Measurements from ENCODE around the gene SLC14A1.

The SLC14A1 gene

GRCh38 chr18:45787346-45787745, 63.4 kb downstream of the SLC14A1 start:
- Histone ChIP-seq H3K79me2 (ENCODE audit: low read length) (no peaks in the 10 kb centered on the region), H3F3A (ENCODE audit: insufficient read depth, low read length) (no peaks in the 10 kb centered on the region), H4K20me1 (ENCODE audit: insufficient read depth, low read length) (no peaks in the 10 kb centered on the region), H3K27me3 (replicated peaks; ENCODE audit: insufficient read depth, low read length) (no peaks in the 10 kb centered on the region), H3K4me2 (ENCODE audit: low read depth, low read length) (no peak overlapping the region), H3K4me3 (ENCODE audit: low read length) (no peak overlapping the region), H3K9ac (ENCODE audit: low read length) (no peak overlapping the region), H3K27ac (ENCODE audit: low read length) (no peak overlapping the region), H3K4me1 (ENCODE audit: low read length) (no peaks in the 10 kb centered on the region), H2AFZ (ENCODE audit: low read length) (no peak overlapping the region), H3K9me2 (replicated peaks; ENCODE audit: insufficient read depth, low read length) (no peaks in the 10 kb centered on the region), H3K36me3 (replicated peaks; ENCODE audit: insufficient read depth, low read length) (no peaks in the 10 kb centered on the region), H3K9me3 (replicated peaks; ENCODE audit: insufficient read depth, low read length) (no peaks in the 10 kb centered on the region)
- TF ChIP-seq EZH2 (optimal IDR thresholded peaks at IDR 0.05; ENCODE audit: low read depth, low read length): no peak
- TF ChIP-seq CTCF (IDR thresholded peaks at IDR 0.05; ENCODE audit: low read length): no peak
- TF ChIP-seq EZH2phosphoT487 (IDR thresholded peaks at IDR 0.05; ENCODE audit: low read length): no peak
- DNase-seq: no peak

- DNase-seq: no peak
- no peak overlapping the region for H3K4me2 ChIP-seq (ENCODE audit: low read depth, low read length)
- no peaks in the 10 kb centered on the region for H3K27me3 ChIP-seq (replicated peaks; ENCODE audit: insufficient read depth, low read length)
These were observed 64.9 kb downstream of the SLC14A1 start for GRCh38 chr18:45788861-45789260.

GRCh38 chr18:45792506-45793263, 68.7 kb downstream of the SLC14A1 start:
- H3K36me3 ChIP-seq (replicated peaks; ENCODE audit: insufficient read depth, low read length): no peaks in the 10 kb centered on the region
- H3K9me3 ChIP-seq (replicated peaks; ENCODE audit: insufficient read depth, low read length): no peaks in the 10 kb centered on the region
- TF ChIP-seq EZH2phosphoT487 (IDR thresholded peaks at IDR 0.05; ENCODE audit: low read length): no peak
- no peaks in the 10 kb centered on the region for H3K9me2 ChIP-seq (replicated peaks; ENCODE audit: insufficient read depth, low read length)
- no peaks in the 10 kb centered on the region for H3F3A ChIP-seq (ENCODE audit: insufficient read depth, low read length)
- H3K79me2 ChIP-seq (ENCODE audit: low read length): no peaks in the 10 kb centered on the region
- no peak overlapping the region for H3K4me2 ChIP-seq (ENCODE audit: low read depth, low read length)
- H3K27me3 ChIP-seq (replicated peaks; ENCODE audit: insufficient read depth, low read length): no peaks in the 10 kb centered on the region
- no peaks in the 10 kb centered on the region for H3K4me1 ChIP-seq (ENCODE audit: low read length)
- H3K9ac ChIP-seq (ENCODE audit: low read length): no peak overlapping the region
- H3K4me3 ChIP-seq (ENCODE audit: low read length): no peak overlapping the region
- no peak for DNase-seq
- no peak overlapping the region for H3K27ac ChIP-seq (ENCODE audit: low read length)
- no peak overlapping the region for H2AFZ ChIP-seq (ENCODE audit: low read length)
- no peaks in the 10 kb centered on the region for H4K20me1 ChIP-seq (ENCODE audit: insufficient read depth, low read length)

More at GRCh38 chr18:45788861-45789260, 64.9 kb downstream of the SLC14A1 start:
- TF ChIP-seq EZH2phosphoT487 (IDR thresholded peaks at IDR 0.05; ENCODE audit: low read length): no peak
- no peak for TF ChIP-seq CTCF (IDR thresholded peaks at IDR 0.05; ENCODE audit: low read length)
- TF ChIP-seq EZH2 (optimal IDR thresholded peaks at IDR 0.05; ENCODE audit: low read depth, low read length): no peak
- no peak overlapping the region for H2AFZ ChIP-seq (ENCODE audit: low read length)
- no peaks in the 10 kb centered on the region for H3K79me2 ChIP-seq (ENCODE audit: low read length)
- no peaks in the 10 kb centered on the region for H3K4me1 ChIP-seq (ENCODE audit: low read length)
- no peaks in the 10 kb centered on the region for H3F3A ChIP-seq (ENCODE audit: insufficient read depth, low read length)
- H3K27ac ChIP-seq (ENCODE audit: low read length): no peak overlapping the region
- no peak overlapping the region for H3K4me3 ChIP-seq (ENCODE audit: low read length)
- H3K9me2 ChIP-seq (replicated peaks; ENCODE audit: insufficient read depth, low read length): no peaks in the 10 kb centered on the region
- H4K20me1 ChIP-seq (ENCODE audit: insufficient read depth, low read length): no peaks in the 10 kb centered on the region
- no peak overlapping the region for H3K9ac ChIP-seq (ENCODE audit: low read length)
- no peaks in the 10 kb centered on the region for H3K36me3 ChIP-seq (replicated peaks; ENCODE audit: insufficient read depth, low read length)
- no peaks in the 10 kb centered on the region for H3K9me3 ChIP-seq (replicated peaks; ENCODE audit: insufficient read depth, low read length)
